T-helper 2 cell treated with Interferon-gamma antibody and Interleukin-4, amounts not matched to agents 5 μg/mL and 100 μg/mL, for 36 hours (primary cell): ENCODE data around the gene NXN.

Experiments
- DNase-seq: peaks from one replicate; pipeline ENCODE4 v3.0.0; 2021; ENCODE audit warnings: low spot score
- H3K27ac Mint-ChIP-seq: one replicate; pipeline ENCODE4 v1.8.0; 2021; ENCODE audit warnings: mild to moderate bottlenecking, mixed read lengths
- H3K27me3 Mint-ChIP-seq: one replicate; pipeline ENCODE4 v1.8.0; 2021; ENCODE audit warnings: low read depth, mixed read lengths
- H3K36me3 Mint-ChIP-seq: one replicate; pipeline ENCODE4 v1.8.0; 2021; ENCODE audit warnings: low read depth, mixed read lengths
- H3K4me1 Mint-ChIP-seq: one replicate; pipeline ENCODE4 v1.8.0; 2021; ENCODE audit warnings: low read depth, mixed read lengths
- H3K4me3 Mint-ChIP-seq: one replicate; pipeline ENCODE4 v1.8.0; 2022; ENCODE audit warnings: mild to moderate bottlenecking, moderate library complexity, mixed read lengths
- H3K9me3 Mint-ChIP-seq: one replicate; pipeline ENCODE4 v1.8.0; 2021; ENCODE audit warnings: mixed read lengths

NXN gene

DNA sequence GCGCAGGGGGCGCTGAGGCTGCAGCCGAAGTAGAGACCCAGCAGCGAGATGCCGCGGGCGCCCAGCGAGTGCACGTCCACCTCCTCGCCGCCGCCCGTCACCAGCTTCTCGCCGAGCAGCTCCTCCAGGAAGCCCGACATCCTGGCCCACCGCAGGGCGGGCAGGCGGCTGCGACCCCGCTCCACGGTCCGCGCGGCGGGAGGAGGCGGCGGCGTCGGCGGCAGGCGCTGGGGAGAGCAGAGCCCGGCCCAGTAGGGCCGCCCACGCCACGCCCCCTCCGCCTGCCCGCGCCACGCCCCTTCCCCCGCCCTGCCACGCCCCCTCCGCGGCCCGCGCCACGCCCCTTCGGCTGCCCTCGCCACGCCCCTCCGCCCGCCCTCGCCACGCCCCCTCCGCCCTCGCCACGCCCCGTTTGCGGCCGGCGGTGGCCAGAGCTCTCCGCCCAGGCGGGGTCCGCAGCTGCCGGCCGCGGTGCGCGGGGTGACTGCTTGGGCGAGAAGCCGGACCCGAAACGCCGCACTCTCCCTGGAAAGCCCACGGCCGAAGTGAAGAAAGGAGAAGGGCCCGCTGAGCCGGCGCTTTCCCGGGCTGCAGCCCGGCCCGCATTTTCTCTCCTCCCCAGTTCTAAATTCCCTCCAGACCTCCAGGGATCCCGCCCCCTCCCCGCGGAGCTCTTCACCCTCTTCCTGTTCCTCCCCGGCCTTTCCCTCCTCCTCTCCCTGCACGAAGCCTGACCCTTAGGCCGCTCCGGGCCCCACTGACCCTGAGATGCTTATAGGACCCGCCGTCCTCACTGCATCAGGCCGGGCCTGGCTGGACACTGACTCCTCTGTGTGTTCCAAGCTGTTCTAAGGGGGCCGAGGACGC lies at the start of gene NXN:
TSS of gene NXN (minus strand) at position 238 of the 867 bp plus-strand sequence.
- Mint-ChIP-seq H3K36me3 (no peaks in the 10 kb centered on the region), H3K4me3 (peak within 1 kb of the TSS; percentile 79), H3K27ac (no peak within 1 kb of the TSS), H3K9me3 (no peaks in the 10 kb centered on the region), H3K27me3 (peaks cover 40% of the 10 kb centered on the region), H3K4me1 (peaks cover 9% of the 10 kb centered on the region)
- DNase-seq, result peak; percentile 79

DNA sequence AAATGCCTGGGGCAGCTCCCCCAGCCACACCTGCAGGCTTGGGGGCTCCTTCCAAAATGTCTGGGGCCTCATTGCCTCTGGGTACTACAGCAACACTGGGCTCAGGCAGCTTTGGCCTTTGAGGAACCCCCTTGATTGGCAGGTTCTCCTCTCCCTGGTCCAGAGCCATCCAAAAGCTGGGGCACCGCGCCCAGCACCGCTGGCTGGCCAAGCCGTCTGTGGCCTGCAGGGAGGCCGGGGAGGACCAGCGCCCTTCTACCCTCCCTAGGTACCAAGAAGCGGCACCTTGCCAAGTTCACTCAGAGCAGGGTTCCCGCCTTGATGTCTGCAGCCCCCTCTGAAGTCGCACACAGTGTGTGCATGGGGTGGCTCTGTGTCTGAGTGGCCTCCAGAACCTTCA lies 47.5 kb upstream of the NXN start:
- Mint-ChIP-seq H3K27me3 (no peaks in the 10 kb centered on the region), H3K4me1 (no peaks in the 10 kb centered on the region), H3K27ac (no peak overlapping the region), H3K4me3 (no peak overlapping the region), H3K9me3 (no peaks in the 10 kb centered on the region), H3K36me3 (no peaks in the 10 kb centered on the region)
- DNase-seq, result no peak

DNA sequence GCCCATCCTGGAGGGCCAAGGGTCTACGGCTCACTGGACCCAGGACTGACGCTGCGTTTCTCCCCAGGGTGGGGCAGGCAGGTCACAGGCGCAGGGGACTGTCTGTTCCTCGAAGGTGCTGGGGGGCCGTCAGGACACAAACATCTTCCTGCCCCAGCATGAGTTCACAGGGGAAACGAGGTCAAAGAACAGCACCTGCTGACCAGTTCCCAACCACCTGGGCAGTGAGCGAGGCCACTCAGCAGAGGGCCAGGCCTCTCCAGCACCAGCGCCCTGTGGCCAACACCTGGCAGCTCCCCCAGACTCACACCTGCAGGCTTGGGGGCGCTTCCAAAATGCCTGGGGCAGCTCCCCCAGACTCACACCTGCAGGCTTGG lies 47.0 kb upstream of the NXN start:
- Mint-ChIP-seq H3K27ac (no peak overlapping the region), H3K4me3 (no peak overlapping the region), H3K9me3 (no peaks in the 10 kb centered on the region), H3K36me3 (no peaks in the 10 kb centered on the region), H3K27me3 (no peaks in the 10 kb centered on the region), H3K4me1 (no peaks in the 10 kb centered on the region)
- DNase-seq, result no peak

DNA sequence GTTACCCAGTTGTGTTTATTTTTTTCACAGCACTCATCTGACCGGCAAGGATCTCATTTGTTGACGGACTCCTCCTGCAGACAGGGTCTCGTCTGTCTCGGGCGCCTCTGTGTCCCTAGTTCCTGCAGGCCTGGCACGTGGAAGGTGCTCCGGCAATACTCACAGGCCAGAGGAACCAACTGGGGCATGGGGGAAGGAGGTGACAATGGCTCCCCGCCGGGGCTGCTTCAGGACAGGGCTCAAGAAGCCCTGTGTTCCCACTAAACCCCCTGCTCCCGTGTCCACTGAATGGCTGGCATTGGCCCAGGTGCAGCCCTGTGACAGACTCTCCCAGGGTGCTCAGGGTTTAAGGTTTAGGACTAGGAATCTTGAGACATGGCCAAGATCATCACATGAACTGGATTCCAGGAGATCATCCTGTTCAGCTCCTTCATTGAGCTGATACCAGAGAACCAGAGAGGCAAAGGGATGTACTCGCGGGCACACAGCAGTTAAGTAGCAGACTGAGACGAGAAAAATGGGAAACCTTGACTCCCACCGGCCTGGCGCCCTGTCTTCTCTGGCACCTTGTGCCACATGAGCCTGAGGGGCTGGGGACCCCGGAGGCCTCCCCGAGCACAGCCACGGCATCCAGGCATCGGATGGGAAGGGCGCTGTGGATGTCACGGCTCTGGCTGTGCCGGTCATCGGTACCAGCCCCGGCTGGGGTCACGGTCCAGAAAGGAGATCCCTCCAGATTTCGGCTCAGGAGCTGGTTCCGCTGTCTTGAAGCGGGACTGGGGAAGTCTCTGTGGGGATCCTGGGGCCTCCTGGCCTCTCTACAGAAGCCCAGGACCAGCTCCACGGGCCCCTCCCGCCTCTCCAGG lies 46.4 kb upstream of the NXN start:
- no peak overlapping the region for H3K27ac Mint-ChIP-seq
- no peaks in the 10 kb centered on the region for H3K4me1 Mint-ChIP-seq
- no peak overlapping the region for H3K4me3 Mint-ChIP-seq
- H3K27me3 Mint-ChIP-seq, result no peaks in the 10 kb centered on the region
- H3K9me3 Mint-ChIP-seq, result no peaks in the 10 kb centered on the region
- no peak for DNase-seq
- no peaks in the 10 kb centered on the region for H3K36me3 Mint-ChIP-seq

GRCh38 chr17:1024076-1024475 lies 44.5 kb upstream of the NXN start:
- Mint-ChIP-seq H3K9me3 (no peaks in the 10 kb centered on the region), H3K4me1 (no peaks in the 10 kb centered on the region), H3K27ac (no peak overlapping the region), H3K27me3 (no peaks in the 10 kb centered on the region), H3K4me3 (no peak overlapping the region), H3K36me3 (peaks cover 1% of the 10 kb centered on the region)
- no peak for DNase-seq

GRCh38 chr17:1022278-1023024 lies 42.9 kb upstream of the NXN start:
- Mint-ChIP-seq H3K27me3 (no peaks in the 10 kb centered on the region), H3K27ac (no peak overlapping the region), H3K9me3 (no peaks in the 10 kb centered on the region), H3K4me3 (no peak overlapping the region), H3K36me3 (peaks cover 2% of the 10 kb centered on the region), H3K4me1 (no peaks in the 10 kb centered on the region)
- no peak for DNase-seq

DNA sequence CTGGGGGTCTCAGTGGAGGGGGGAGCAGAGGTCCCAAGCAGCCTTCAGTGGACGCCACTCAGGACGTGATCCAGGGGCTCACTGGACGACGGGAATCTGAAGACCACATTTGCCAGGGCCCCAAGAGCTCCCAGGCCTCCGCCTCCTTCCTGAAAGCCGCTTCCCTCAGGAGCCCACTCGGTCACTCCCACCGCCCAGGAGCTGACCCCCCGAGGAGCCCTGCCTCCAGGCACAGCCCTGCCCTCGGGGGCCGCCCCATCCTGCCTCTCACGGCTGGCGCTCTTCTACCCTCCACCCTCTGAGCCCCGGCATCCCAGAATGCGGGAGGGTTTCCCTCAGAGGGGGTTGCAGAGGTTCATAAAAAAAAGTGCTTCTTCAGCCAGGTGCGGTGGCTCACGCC lies 41.6 kb upstream of the NXN start:
- DNase-seq, result no peak
- no peaks in the 10 kb centered on the region for H3K4me1 Mint-ChIP-seq
- no peak overlapping the region for H3K27ac Mint-ChIP-seq
- H3K36me3 Mint-ChIP-seq, result peaks cover 2% of the 10 kb centered on the region
- H3K4me3 Mint-ChIP-seq, result no peak overlapping the region
- no peaks in the 10 kb centered on the region for H3K9me3 Mint-ChIP-seq
- H3K27me3 Mint-ChIP-seq, result no peaks in the 10 kb centered on the region

- no peak overlapping the region for H3K27ac Mint-ChIP-seq
- no peak overlapping the region for H3K4me3 Mint-ChIP-seq
- no peaks in the 10 kb centered on the region for H3K9me3 Mint-ChIP-seq
Observed at GRCh38 chr17:1019451-1019850, 39.9 kb upstream of the NXN start.

GRCh38 chr17:1018547-1018946 lies 39.0 kb upstream of the NXN start:
- no peaks in the 10 kb centered on the region for H3K4me1 Mint-ChIP-seq
- H3K4me3 Mint-ChIP-seq, result no peak overlapping the region
- no peaks in the 10 kb centered on the region for H3K9me3 Mint-ChIP-seq
- no peaks in the 10 kb centered on the region for H3K27me3 Mint-ChIP-seq
- peaks cover 2% of the 10 kb centered on the region for H3K36me3 Mint-ChIP-seq
- H3K27ac Mint-ChIP-seq, result no peak overlapping the region
- no peak for DNase-seq

More at GRCh38 chr17:1019451-1019850, 39.9 kb upstream of the NXN start:
- Mint-ChIP-seq H3K27me3 (no peaks in the 10 kb centered on the region), H3K4me1 (no peaks in the 10 kb centered on the region), H3K36me3 (peaks cover 2% of the 10 kb centered on the region)
- DNase-seq, result no peak

GRCh38 chr17:1013729-1014090 lies 34.1 kb upstream of the NXN start:
- no peaks in the 10 kb centered on the region for H3K4me1 Mint-ChIP-seq
- no peaks in the 10 kb centered on the region for H3K36me3 Mint-ChIP-seq
- H3K9me3 Mint-ChIP-seq, result no peaks in the 10 kb centered on the region

GRCh38 chr17:1012823-1013728 lies 33.5 kb upstream of the NXN start:
- H3K9me3 Mint-ChIP-seq, result no peaks in the 10 kb centered on the region

More at GRCh38 chr17:1013729-1014090, 34.1 kb upstream of the NXN start:
- Mint-ChIP-seq H3K27me3 (no peaks in the 10 kb centered on the region), H3K27ac (no peak overlapping the region), H3K4me3 (no peak overlapping the region)
- no peak for DNase-seq

DNA sequence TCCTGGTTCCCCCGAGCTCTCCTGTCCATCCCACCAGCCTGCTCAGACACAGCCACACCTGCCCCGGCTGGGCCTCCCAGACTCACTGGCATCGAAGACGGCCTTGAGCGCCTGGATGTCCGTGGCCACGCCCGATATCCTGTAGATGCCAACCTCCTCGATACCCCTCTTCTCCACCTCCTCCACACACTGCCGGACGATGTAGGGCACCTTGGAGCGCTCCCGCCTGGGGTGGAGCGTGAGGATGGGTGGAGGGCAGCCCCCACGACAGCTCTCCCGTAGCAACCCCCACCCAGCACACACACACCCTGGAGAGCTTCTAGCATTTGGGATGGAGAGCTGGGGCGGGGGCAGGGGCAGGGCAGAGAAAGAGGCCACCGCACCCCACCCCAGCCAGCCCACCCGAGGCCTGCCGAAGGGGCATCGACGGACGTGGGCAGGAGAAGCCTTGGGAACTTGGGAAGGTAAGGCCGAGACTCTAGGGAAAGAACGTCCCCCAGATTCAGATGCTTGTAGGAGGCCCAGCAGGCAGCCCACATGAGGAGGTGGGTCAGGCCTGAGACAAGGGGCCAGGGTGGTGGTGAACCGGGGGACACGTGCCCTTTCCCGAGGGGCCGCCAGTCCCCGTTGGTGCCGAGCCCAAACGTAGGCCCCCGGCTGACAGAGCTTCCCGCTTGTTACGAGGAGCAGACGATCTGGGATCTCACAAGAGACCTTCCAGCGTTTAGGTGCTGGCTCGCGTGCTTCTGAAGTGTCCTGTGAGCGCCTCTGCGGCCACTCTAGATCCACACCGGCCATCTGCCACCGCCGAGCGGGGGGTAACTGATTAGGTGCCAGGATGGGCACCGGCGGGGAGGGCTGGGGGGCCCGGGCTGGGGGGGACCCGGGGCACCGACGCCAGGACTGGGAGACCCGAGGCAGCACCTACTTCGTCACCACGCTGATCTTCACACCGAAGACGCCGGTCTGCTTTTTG lies 32.5 kb upstream of the NXN start:
- no peaks in the 10 kb centered on the region for H3K27me3 Mint-ChIP-seq
- H3K27ac Mint-ChIP-seq, result no peak overlapping the region
- no peaks in the 10 kb centered on the region for H3K4me1 Mint-ChIP-seq
- H3K9me3 Mint-ChIP-seq, result no peaks in the 10 kb centered on the region
- peaks cover 2% of the 10 kb centered on the region for H3K36me3 Mint-ChIP-seq
- no peak for DNase-seq
- H3K4me3 Mint-ChIP-seq, result no peak overlapping the region

More at GRCh38 chr17:1012823-1013728, 33.5 kb upstream of the NXN start:
- Mint-ChIP-seq H3K36me3 (no peaks in the 10 kb centered on the region), H3K4me1 (no peaks in the 10 kb centered on the region), H3K4me3 (no peak overlapping the region), H3K27me3 (no peaks in the 10 kb centered on the region), H3K27ac (no peak overlapping the region)
- no peak for DNase-seq
